Heart right ventricle (tissue), 16 donors: ENCODE results near the gene NPAS3. TPM values are rescaled to one million over a fixed set of nuclear protein-coding genes. Genes with fewer than 3 reads are reported as not detected.

Source experiments
- ATAC-seq, 8 donors: fragments of 200-7000 bp; cut with Tn5 transposase; one replicate each; pipeline ENCODE4 v1.9.1; 2020; ENCODE audit warnings: mild to moderate bottlenecking in 8 of 8, moderate library complexity in 8 of 8, moderate number of reproducible peaks in 1 of 8
- DNase-seq, 2 donors: peaks; one replicate each; pipeline ENCODE4 v3.0.0-alpha.2; 2020
- H3K27ac ChIP-seq, 10 donors: fragments of 200-600 bp; sonication (generic) in 2 of 10; one replicate each; pipeline versions ENCODE4 v1.5.0 to v1.8.0; 2020 to 2022; ENCODE audit warnings: mild to moderate bottlenecking in 3 of 10
- H3K27me3 ChIP-seq, 7 donors: fragments of 200-600 bp; one replicate each; pipeline ENCODE4 v1.8.0; 2021 to 2022; ENCODE audit warnings: mild to moderate bottlenecking in 2 of 7
- H3K36me3 ChIP-seq, 9 donors: fragments of 200-600 bp; sonication (generic) in 1 of 9; one replicate each; pipeline versions ENCODE4 v1.5.0 to v1.8.0; 2020 to 2022; ENCODE audit warnings: mild to moderate bottlenecking in 2 of 9
- H3K4me1 ChIP-seq, 9 donors: fragments of 200-600 bp; sonication (generic) in 1 of 9; one replicate each; pipeline versions ENCODE4 v1.5.0 to v1.8.0; 2020 to 2022; ENCODE audit warnings: mild to moderate bottlenecking in 4 of 9
- H3K4me3 ChIP-seq, 10 donors: fragments of 200-600 bp; sonication (generic) in 2 of 10; one replicate each; pipeline versions ENCODE4 v1.5.0 to v1.8.0; 2020 to 2022; ENCODE audit warnings: mild to moderate bottlenecking in 7 of 10, moderate library complexity in 2 of 10
- H3K9me3 ChIP-seq, 11 donors: fragments of 200-600 bp in 10 of 11; sonication (generic) in 2 of 11; one replicate each; pipeline versions ENCODE4 v1.5.0 to v1.8.0; 2013 to 2022; ENCODE audit warnings: mild to moderate bottlenecking in 2 of 11, control low read depth in 1 of 11, moderate library complexity in 1 of 11
- WGBS, 2 donors: extraction: QIAGEN DNeasy Blood & Tissue Kit; methylation state at CpG; one replicate each; pipeline ENCODE4 v1.1.7; 2013; ENCODE audit warnings: inconsistent platforms in 1 of 2; 5-methylcytosine and 5-hydroxymethylcytosine counted together
- intact Hi-C, 10 donors: fragments of 100-400 bp; cut with DNase I; formaldehyde crosslinking; loops; one replicate each; pipeline versions ENCODE4 v1.11.1 to v1.14.2; 2022
- polyA plus RNA-seq, 2 donors: library from polyadenylated mRNA; stranded (reverse); fragments of 200-250 nt; gene quantifications; one replicate each; pipeline ENCODE4 v1.2.3, GENCODE V29; 2013
- total RNA-seq, 10 donors: library from RNA; stranded (reverse); fragmentation: NEBNext Ultra II Directional in 3 of 10; extraction: Animal tissue kit (Norgen Biotek cat#: 25700) in 3 of 10; gene quantifications; one replicate each; pipeline versions ENCODE4 v1.2.1 to v1.2.4, GENCODE V29; 2021 to 2023
- TF ChIP-seq, protein P1 (sequence below), 9 donors: fragments of 200-600 bp; sonication (generic) in 2 of 9; IDR thresholded peaks; one replicate each; pipeline versions ENCODE4 v1.5.0 to v1.8.0; 2021 to 2022; ENCODE audit warnings: antibody characterized with exemption in 9 of 9, mild to moderate bottlenecking in 5 of 9, moderate library complexity in 1 of 9
- donor health status: Arrhythmogenic right ventricular cardiomyopathy.
- donor health status: ischemic (EF 13 %, LVEDD 7.1; RV severe dilation, severe dysfunction).
- donor health status: healthy with polysubstance abuse.
- donor health status: DM: no; HTN: yes; CAD: no.
- donor health status: DM: no; HTN: no; CAD: no.
- donor health status: ischemic (EF 25% LVEDD 6.9; RV normal size, moderate dysfunction).
- donor health status: ischemic (EF 25% LVEDD 5.7; RV mildly dilated, moderate dysfunction).
- donor health status: healthy.
- donor health status: DM: yes; HTN: yes; CAD: no.
- donor health status: Ischemic cardiomyopathy.
- donor health status: ischemic (EF 35%, LVEDD 5.7; RV mildly dilated, moderate dysfunction).
- donor health status: nonischemic (EF 11% LVEDD 7.7; RV severe dilation, severe dysfunction).
- donor health status: DM: yes; HTN: yes; CAD: no.
- donor health status: PGD.
- donor health status: ischemic (EF 29% LVEDD 5.4; RV normal size, mild dysfunction).
- donor health status: nonischemic (EF 23%, LVEDD 6.1; RV moderate dilation, normal function).

The NPAS3 gene
- total and polyA plus RNA-seq, 12 donors: 0.12 to 2.8 (median 0.99) TPM

DNA sequence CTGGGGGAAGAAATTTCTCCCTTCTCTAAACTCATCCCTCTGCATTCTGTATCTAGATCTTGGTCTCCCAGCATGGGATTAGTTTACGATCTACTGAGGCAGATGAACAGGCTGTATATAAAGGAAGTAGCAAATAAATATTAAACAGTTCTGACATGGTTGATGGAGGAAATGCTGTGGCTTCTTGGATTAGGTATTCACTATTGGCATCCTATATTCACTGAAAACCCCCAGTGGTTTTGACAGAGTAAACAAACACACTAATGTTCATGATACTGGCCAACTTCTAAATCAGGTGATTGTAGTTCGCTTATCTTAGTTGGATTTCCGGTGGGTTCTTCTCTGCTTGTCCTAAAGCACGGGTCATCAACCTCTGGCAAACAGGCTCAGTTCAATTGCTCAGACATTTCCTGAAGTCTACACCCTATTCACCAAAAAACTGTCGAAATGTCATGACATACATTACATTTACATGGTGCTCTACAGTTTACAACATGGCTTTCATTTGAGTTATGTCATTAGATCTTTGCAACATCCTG lies 578.3 kb downstream of the NPAS3 start:
- ATAC-seq: no peak
- Histone ChIP-seq H3K9me3 (no peaks in the 10 kb centered on the region), H3K27me3 (no peaks in the 10 kb centered on the region), H3K36me3 (no peaks in the 10 kb centered on the region), H3K4me1 (no peaks in the 10 kb centered on the region), H3K4me3 (no peak overlapping the region), H3K27ac (no peak overlapping the region)
- intact Hi-C loops: no loop called here
- WGBS, 2 donors: 75 to 76% methylated on average over 5 of the region's 5 CpGs
- no peak for DNase-seq
- TF ChIP-seq, protein P1, sequence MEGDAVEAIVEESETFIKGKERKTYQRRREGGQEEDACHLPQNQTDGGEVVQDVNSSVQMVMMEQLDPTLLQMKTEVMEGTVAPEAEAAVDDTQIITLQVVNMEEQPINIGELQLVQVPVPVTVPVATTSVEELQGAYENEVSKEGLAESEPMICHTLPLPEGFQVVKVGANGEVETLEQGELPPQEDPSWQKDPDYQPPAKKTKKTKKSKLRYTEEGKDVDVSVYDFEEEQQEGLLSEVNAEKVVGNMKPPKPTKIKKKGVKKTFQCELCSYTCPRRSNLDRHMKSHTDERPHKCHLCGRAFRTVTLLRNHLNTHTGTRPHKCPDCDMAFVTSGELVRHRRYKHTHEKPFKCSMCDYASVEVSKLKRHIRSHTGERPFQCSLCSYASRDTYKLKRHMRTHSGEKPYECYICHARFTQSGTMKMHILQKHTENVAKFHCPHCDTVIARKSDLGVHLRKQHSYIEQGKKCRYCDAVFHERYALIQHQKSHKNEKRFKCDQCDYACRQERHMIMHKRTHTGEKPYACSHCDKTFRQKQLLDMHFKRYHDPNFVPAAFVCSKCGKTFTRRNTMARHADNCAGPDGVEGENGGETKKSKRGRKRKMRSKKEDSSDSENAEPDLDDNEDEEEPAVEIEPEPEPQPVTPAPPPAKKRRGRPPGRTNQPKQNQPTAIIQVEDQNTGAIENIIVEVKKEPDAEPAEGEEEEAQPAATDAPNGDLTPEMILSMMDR (IDR thresholded peaks at IDR 0.05): no peak

DNA sequence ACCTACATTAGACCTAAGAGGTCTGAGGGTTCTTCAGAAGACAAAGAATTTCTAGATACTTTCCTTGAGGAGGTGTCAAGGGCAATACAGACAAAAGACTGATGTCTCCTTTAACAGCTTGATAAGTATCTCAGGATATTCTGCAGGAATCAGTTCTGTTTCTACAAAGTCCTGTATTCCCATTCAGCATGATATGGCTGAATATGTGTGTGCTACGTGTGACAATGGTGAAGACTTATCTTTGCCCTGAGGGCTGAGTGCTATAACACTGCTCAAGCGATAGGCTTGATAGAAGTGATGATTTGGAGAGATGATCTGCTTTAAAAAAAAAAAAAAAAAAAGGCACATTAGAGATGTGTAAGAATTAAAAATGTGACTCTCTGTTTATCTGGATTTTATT lies 582.5 kb downstream of the NPAS3 start:
- no peak overlapping the region for H3K27ac ChIP-seq
- H3K36me3 ChIP-seq: no peaks in the 10 kb centered on the region
- H3K4me3 ChIP-seq: no peak overlapping the region
- H3K27me3 ChIP-seq: no peaks in the 10 kb centered on the region
- no peaks in the 10 kb centered on the region for H3K9me3 ChIP-seq
- intact Hi-C loops: no loop called here
- WGBS, 2 donors: 69 to 85% methylated on average over 2 of the region's 2 CpGs
- TF ChIP-seq, protein P1 (IDR thresholded peaks at IDR 0.05): no peak
- no peak for DNase-seq
- peaks cover 0 to 4% (median 0%) of the 10 kb centered on the region in 9 donors for H3K4me1 ChIP-seq
- ATAC-seq: no peak

DNA sequence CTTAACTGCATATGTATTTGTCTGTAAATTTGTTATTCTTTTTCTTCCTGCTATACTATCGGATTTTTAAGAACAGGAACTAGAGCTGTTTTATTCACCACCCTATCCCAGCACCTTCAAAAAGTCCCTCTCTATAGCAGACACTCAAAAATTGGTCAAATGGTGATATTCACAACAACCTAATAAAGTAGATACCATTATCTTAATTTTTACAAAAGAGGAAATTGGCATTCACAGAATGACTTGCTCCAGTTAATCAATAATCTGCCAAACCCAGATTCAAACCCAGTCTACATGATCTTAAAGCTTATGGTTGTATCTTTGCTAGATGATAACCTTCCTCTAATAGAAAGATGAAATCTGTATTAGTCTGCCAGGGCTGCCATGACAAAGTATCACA lies 585.6 kb downstream of the NPAS3 start:
- H3K27me3 ChIP-seq: no peaks in the 10 kb centered on the region
- no peak overlapping the region for H3K27ac ChIP-seq
- no peaks in the 10 kb centered on the region for H3K36me3 ChIP-seq
- WGBS, 2 donors: 86 to 91% methylated on average over 1 of the region's 1 CpG
- ATAC-seq (no peak), DNase-seq (no peak)
- intact Hi-C loops: no loop called here
- no peaks in the 10 kb centered on the region for H3K9me3 ChIP-seq
- no peak overlapping the region for H3K4me3 ChIP-seq
- H3K4me1 ChIP-seq: peaks cover 0 to 4% (median 0%) of the 10 kb centered on the region in 9 donors
- TF ChIP-seq, protein P1 (IDR thresholded peaks at IDR 0.05): no peak

DNA sequence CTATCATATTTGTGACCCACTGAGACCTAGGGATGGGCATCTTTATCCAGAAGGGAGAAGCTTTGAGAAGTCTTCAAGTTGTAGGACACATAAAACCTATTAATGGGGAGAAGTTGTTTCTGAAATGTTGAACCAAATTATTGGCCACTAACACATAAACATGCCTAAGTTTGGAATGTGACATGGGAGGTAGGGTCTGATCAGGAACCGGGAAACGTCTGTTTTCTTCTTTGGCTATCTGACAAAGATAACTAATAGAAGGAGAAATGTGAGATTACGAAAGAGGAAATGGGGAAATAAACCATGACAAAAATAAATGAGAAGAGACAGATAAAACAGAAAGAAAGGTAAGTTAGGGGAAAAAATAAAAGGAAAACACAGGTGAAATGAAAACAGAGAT lies 586.9 kb downstream of the NPAS3 start:
- Histone ChIP-seq H3K4me3 (no peak overlapping the region), H3K9me3 (no peaks in the 10 kb centered on the region), H3K36me3 (no peaks in the 10 kb centered on the region), H3K4me1 (peaks cover 0 to 4% (median 0%) of the 10 kb centered on the region in 9 donors), H3K27ac (no peak overlapping the region), H3K27me3 (no peaks in the 10 kb centered on the region)
- 35 to 41% methylated on average over 3 of the region's 3 CpGs for WGBS, 2 donors
- no peak for DNase-seq
- ATAC-seq: no peak
- TF ChIP-seq, protein P1 (IDR thresholded peaks at IDR 0.05): no peak
- intact Hi-C loops: no loop called here
